ENCODE results near the gene NCOR1.

The NCOR1 gene

GRCh38 chr17:16215273-16215964 lies at the start of gene NCOR1:
Gene NCOR1, minus strand, starts transcription at chr17:16215534. Its CDS starts 20,965 bp downstream, at chr17:16194569.
- Histone ChIP-seq H3K36me3 (ENCODE audit: control insufficient read depth, insufficient read depth, low read length) (no peaks in the 10 kb centered on the region), H3K4me1 (ENCODE audit: control insufficient read depth, insufficient read depth, low read length) (peaks cover 8% of the 10 kb centered on the region), H3K4me3 (ENCODE audit: low read length) (peak within 1 kb of the TSS; percentile 84), H3K27ac (ENCODE audit: low read depth, low read length) (peak within 1 kb of the TSS; percentile 97), H3K9ac (ENCODE audit: low read length) (peak within 1 kb of the TSS; percentile 80), H3K27me3 (ENCODE audit: control insufficient read depth, insufficient read depth, low read length) (no peaks in the 10 kb centered on the region)

- no peaks in the 10 kb centered on the region for H3K27me3 ChIP-seq (ENCODE audit: control insufficient read depth, insufficient read depth, low read length)
- H3K4me1 ChIP-seq (ENCODE audit: control insufficient read depth, insufficient read depth, low read length) = no peaks in the 10 kb centered on the region
- no peak overlapping the region for H3K9ac ChIP-seq (ENCODE audit: low read length)
- H3K27ac ChIP-seq (ENCODE audit: low read depth, low read length) = no peak overlapping the region
- H3K36me3 ChIP-seq (ENCODE audit: control insufficient read depth, insufficient read depth, low read length) = no peaks in the 10 kb centered on the region
- no peak overlapping the region for H3K4me3 ChIP-seq (ENCODE audit: low read length)
Observed at GRCh38 chr17:16262201-16262600, 46.9 kb upstream of the NCOR1 start.

GRCh38 chr17:16261049-16261448 lies 45.7 kb upstream of the NCOR1 start:
- Histone ChIP-seq H3K9ac (ENCODE audit: low read length) (no peak overlapping the region), H3K27ac (ENCODE audit: low read depth, low read length) (no peak overlapping the region), H3K27me3 (ENCODE audit: control insufficient read depth, insufficient read depth, low read length) (no peaks in the 10 kb centered on the region), H3K36me3 (ENCODE audit: control insufficient read depth, insufficient read depth, low read length) (no peaks in the 10 kb centered on the region), H3K4me1 (ENCODE audit: control insufficient read depth, insufficient read depth, low read length) (peaks cover under 1% of the 10 kb centered on the region), H3K4me3 (ENCODE audit: low read length) (no peak overlapping the region)

GRCh38 chr17:16259926-16260325 lies 44.6 kb upstream of the NCOR1 start:
- Histone ChIP-seq H3K27me3 (ENCODE audit: control insufficient read depth, insufficient read depth, low read length) (no peaks in the 10 kb centered on the region), H3K27ac (ENCODE audit: low read depth, low read length) (no peak overlapping the region), H3K36me3 (ENCODE audit: control insufficient read depth, insufficient read depth, low read length) (no peaks in the 10 kb centered on the region), H3K4me3 (ENCODE audit: low read length) (no peak overlapping the region), H3K9ac (ENCODE audit: low read length) (no peak overlapping the region), H3K4me1 (ENCODE audit: control insufficient read depth, insufficient read depth, low read length) (peaks cover 10% of the 10 kb centered on the region)

GRCh38 chr17:16258901-16259300 lies 43.6 kb upstream of the NCOR1 start:
- Histone ChIP-seq H3K4me3 (ENCODE audit: low read length) (no peak overlapping the region), H3K4me1 (ENCODE audit: control insufficient read depth, insufficient read depth, low read length) (peaks cover 12% of the 10 kb centered on the region), H3K9ac (ENCODE audit: low read length) (no peak overlapping the region), H3K27me3 (ENCODE audit: control insufficient read depth, insufficient read depth, low read length) (no peaks in the 10 kb centered on the region), H3K27ac (ENCODE audit: low read depth, low read length) (no peak overlapping the region), H3K36me3 (ENCODE audit: control insufficient read depth, insufficient read depth, low read length) (no peaks in the 10 kb centered on the region)

GRCh38 chr17:16255481-16255921 lies 40.2 kb upstream of the NCOR1 start:
- peak overlapping the region; percentile 71 for H3K27ac ChIP-seq (ENCODE audit: low read depth, low read length)
- H3K4me3 ChIP-seq (ENCODE audit: low read length) = peak overlapping the region; percentile 55
- no peaks in the 10 kb centered on the region for H3K36me3 ChIP-seq (ENCODE audit: control insufficient read depth, insufficient read depth, low read length)
- peaks cover 12% of the 10 kb centered on the region for H3K4me1 ChIP-seq (ENCODE audit: control insufficient read depth, insufficient read depth, low read length)
- no peak overlapping the region for H3K9ac ChIP-seq (ENCODE audit: low read length)
- H3K27me3 ChIP-seq (ENCODE audit: control insufficient read depth, insufficient read depth, low read length) = no peaks in the 10 kb centered on the region

GRCh38 chr17:16254773-16255400 lies 39.6 kb upstream of the NCOR1 start:
- Histone ChIP-seq H3K4me3 (ENCODE audit: low read length) (peak overlapping the region; percentile 55), H3K4me1 (ENCODE audit: control insufficient read depth, insufficient read depth, low read length) (peaks cover 12% of the 10 kb centered on the region), H3K27ac (ENCODE audit: low read depth, low read length) (peak overlapping the region; percentile 71), H3K9ac (ENCODE audit: low read length) (no peak overlapping the region), H3K36me3 (ENCODE audit: control insufficient read depth, insufficient read depth, low read length) (no peaks in the 10 kb centered on the region), H3K27me3 (ENCODE audit: control insufficient read depth, insufficient read depth, low read length) (no peaks in the 10 kb centered on the region)

- H3K4me3 ChIP-seq (ENCODE audit: low read length) = no peak overlapping the region
- no peak overlapping the region for H3K9ac ChIP-seq (ENCODE audit: low read length)
- no peaks in the 10 kb centered on the region for H3K36me3 ChIP-seq (ENCODE audit: control insufficient read depth, insufficient read depth, low read length)
- no peak overlapping the region for H3K27ac ChIP-seq (ENCODE audit: low read depth, low read length)
- peaks cover 12% of the 10 kb centered on the region for H3K4me1 ChIP-seq (ENCODE audit: control insufficient read depth, insufficient read depth, low read length)
- H3K27me3 ChIP-seq (ENCODE audit: control insufficient read depth, insufficient read depth, low read length) = no peaks in the 10 kb centered on the region
Observed at GRCh38 chr17:16251556-16251955, 36.2 kb upstream of the NCOR1 start.

- Histone ChIP-seq H3K4me3 (ENCODE audit: low read length) (no peak overlapping the region), H3K9ac (ENCODE audit: low read length) (no peak overlapping the region), H3K4me1 (ENCODE audit: control insufficient read depth, insufficient read depth, low read length) (peaks cover 11% of the 10 kb centered on the region), H3K36me3 (ENCODE audit: control insufficient read depth, insufficient read depth, low read length) (no peaks in the 10 kb centered on the region), H3K27me3 (ENCODE audit: control insufficient read depth, insufficient read depth, low read length) (no peaks in the 10 kb centered on the region), H3K27ac (ENCODE audit: low read depth, low read length) (no peak overlapping the region)
Observed at GRCh38 chr17:16251043-16251442, 35.7 kb upstream of the NCOR1 start.

GRCh38 chr17:16250635-16251034 lies 35.3 kb upstream of the NCOR1 start:
- Histone ChIP-seq H3K9ac (ENCODE audit: low read length) (no peak overlapping the region), H3K4me1 (ENCODE audit: control insufficient read depth, insufficient read depth, low read length) (peaks cover 7% of the 10 kb centered on the region), H3K36me3 (ENCODE audit: control insufficient read depth, insufficient read depth, low read length) (no peaks in the 10 kb centered on the region), H3K4me3 (ENCODE audit: low read length) (no peak overlapping the region), H3K27me3 (ENCODE audit: control insufficient read depth, insufficient read depth, low read length) (no peaks in the 10 kb centered on the region), H3K27ac (ENCODE audit: low read depth, low read length) (no peak overlapping the region)

- Histone ChIP-seq H3K4me3 (ENCODE audit: low read length) (peak overlapping the region; percentile 25), H3K36me3 (ENCODE audit: control insufficient read depth, insufficient read depth, low read length) (no peaks in the 10 kb centered on the region), H3K27me3 (ENCODE audit: control insufficient read depth, insufficient read depth, low read length) (no peaks in the 10 kb centered on the region), H3K4me1 (ENCODE audit: control insufficient read depth, insufficient read depth, low read length) (no peaks in the 10 kb centered on the region), H3K27ac (ENCODE audit: low read depth, low read length) (no peak overlapping the region), H3K9ac (ENCODE audit: low read length) (no peak overlapping the region)
Observed at GRCh38 chr17:16247586-16247984, 32.3 kb upstream of the NCOR1 start.

- Histone ChIP-seq H3K4me1 (ENCODE audit: control insufficient read depth, insufficient read depth, low read length) (no peaks in the 10 kb centered on the region), H3K4me3 (ENCODE audit: low read length) (no peak overlapping the region), H3K27ac (ENCODE audit: low read depth, low read length) (no peak overlapping the region), H3K27me3 (ENCODE audit: control insufficient read depth, insufficient read depth, low read length) (no peaks in the 10 kb centered on the region), H3K36me3 (ENCODE audit: control insufficient read depth, insufficient read depth, low read length) (no peaks in the 10 kb centered on the region), H3K9ac (ENCODE audit: low read length) (no peak overlapping the region)
Observed at GRCh38 chr17:16243801-16244567, 28.6 kb upstream of the NCOR1 start.

All from rectal smooth muscle tissue (tissue), 1 donor.